ENCODE results near the gene RHOT2.

- TF ChIP-seq CTCF (IDR thresholded peaks at IDR 0.05 in 2 of 3, conservative IDR thresholded peaks at IDR 0.05 in 1 of 3; ENCODE audit: control insufficient read depth in 2 of 3, extremely low read depth in 1 of 3, insufficient read depth in 1 of 3, low read depth in 3 of 3, low read length in 3 of 3) (no peak), ESRRA (IDR thresholded peaks at IDR 0.05; ENCODE audit: low read length) (no peak), EZH2 (IDR thresholded peaks at IDR 0.05; ENCODE audit: borderline replicate concordance, control insufficient read depth, low read depth, low read length) (no peak)
Observed at GRCh38 chr16:718389-718788, 50.5 kb downstream of the RHOT2 start.

Data from GM12878 (cell line).